COLO829 (cell line): ENCODE measurements around the gene ANKH.

Experiments
- DNase-seq: peaks from one replicate; pipeline ENCODE4 v3.0.0; 2012; ENCODE audit warnings: low spot score

The ANKH gene

DNA sequence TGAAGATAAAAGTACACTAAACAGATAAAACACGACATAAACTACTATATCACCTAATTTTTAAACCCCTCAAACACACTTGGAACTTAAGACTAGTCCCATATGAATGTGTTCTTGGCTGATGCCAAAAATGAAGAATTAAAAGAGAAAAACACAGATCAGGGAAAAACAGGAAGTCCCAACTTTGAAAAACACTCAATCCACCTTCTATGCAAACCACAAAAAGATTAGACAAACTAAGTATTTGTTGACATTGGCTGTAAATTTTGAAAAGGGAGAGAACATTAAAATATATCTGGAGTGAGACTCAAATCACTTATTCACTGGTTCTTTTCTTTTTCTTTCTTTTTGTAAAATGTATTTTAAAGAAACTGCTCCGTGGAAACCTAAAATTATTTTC is 81.4 kb downstream of the ANKH start:
- no peak for DNase-seq

DNA sequence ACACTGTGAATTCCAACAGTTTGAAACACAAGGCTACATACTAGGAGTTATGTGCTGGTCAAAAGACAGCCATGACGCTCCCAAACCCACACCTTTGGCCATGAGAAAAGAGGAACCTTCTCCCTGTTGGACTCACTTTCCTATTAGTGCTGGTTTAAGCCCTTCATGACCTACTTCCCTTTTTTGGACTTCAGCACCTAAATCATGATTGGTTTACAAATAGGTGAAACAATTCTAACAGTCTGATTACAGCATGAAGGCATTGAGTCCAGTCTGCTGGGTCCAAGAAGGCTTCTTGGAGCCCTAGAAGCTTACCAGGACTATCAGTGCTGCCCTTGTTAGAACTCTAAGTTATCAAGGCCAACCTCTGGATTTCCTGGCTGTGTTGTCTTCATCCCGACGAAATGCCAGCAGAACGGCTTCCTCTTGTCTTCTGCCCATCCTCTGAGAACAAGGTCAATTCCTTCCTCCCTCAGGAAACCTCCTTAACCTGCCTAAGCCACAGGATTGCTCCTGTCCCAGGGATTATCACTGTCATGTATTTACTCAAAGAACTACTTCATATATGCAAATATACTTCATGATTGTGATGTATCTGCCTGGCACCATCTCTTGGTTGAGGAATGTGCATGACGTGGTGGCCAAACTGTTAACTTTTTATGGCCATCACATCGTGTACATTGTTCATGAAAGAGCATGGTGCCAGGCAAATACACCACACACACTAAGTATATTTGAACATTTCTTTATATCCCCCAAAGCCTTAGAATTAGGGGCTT is 83.6 kb downstream of the ANKH start:
- DNase-seq, result no peak

DNA sequence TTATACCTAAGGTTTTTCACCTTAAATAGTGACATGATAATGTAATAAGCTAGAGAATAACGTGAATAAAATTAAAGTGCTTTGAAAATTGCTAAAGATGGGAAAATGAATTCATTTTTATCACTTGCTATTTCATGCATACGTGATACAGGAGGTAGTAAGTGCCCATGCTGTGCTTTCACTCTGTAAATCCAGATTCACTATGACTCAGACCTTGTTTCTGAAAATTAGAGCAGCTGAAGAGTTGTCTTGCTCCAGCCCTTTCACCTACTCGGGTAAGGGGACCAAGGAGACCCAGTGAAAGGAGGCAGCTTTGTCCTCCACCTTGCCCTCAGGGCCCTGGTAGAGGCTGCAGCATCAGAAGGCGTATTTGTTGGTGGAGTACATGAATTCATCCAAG is 87.9 kb downstream of the ANKH start:
- no peak for DNase-seq

DNA sequence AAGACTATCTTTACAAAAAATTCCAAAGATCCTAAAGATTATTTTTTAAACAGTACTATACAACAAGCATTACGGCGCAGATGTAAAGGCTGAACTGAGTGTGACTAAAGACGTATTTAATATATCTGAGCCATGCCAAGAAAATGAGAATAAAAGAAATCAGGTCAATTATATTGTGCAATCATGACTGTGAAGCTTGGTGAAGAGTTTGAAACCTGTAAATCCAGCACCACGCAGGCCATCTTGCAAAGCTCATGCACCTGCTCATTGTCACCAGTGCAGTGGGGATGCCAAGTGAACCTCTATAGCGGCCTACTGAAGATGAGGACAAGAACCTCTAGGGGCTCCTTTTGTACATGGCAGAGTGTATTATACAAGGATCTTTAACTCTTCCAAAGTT is 89.0 kb downstream of the ANKH start:
- DNase-seq, result no peak

DNA sequence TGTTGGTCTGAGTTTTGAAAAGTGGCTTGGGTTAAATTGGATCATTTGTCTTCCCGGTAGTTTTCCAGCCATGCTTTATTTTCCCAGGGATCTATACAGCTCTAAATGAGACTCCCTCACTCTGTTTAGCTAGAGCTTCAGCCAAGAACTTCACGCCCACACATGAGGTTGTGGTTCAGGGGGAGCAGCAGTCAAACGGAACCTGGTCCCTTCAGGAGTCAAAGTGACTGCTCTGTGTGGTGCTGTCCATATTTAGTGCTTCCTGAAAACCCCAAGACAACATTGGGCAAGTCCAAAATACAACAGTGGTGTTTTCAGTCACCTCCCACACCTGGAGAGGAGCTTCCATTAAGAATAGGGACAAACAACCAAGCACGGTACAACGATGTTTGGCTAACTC is 90.5 kb downstream of the ANKH start:
- no peak for DNase-seq

DNA sequence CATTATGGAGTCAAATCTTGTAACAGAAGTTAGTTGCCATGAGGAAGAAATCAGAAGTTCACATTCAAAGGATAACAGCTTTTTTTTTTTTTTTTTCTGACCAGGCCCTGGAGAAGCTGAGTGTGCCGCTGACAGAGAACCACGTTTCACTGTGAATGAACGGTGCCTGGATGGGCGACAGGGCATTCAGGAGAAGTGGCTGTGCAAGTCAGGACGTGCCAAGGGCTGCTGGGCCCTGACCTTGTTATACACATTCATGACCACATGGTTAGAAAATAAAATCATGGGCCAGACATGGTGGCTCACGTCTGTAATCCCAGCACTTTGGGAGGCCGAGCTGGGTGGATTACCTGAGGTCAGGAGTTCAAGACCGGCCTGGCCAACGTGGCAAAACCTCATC is 91.6 kb downstream of the ANKH start:
- DNase-seq, result no peak

DNA sequence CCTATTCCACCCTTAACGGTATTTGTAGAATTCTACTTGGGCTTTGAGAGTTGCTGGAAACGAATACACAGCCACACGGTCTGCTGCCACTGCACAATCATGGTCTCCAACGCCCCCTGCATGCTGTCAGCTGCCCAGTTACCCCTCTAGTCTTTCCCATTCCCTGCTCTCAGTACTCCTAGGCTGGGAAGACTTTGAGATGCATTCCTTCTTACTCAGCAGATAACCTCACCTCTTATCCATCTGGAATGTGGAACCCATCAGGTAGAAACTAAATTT is 92.8 kb downstream of the ANKH start:
- DNase-seq, result no peak

DNA sequence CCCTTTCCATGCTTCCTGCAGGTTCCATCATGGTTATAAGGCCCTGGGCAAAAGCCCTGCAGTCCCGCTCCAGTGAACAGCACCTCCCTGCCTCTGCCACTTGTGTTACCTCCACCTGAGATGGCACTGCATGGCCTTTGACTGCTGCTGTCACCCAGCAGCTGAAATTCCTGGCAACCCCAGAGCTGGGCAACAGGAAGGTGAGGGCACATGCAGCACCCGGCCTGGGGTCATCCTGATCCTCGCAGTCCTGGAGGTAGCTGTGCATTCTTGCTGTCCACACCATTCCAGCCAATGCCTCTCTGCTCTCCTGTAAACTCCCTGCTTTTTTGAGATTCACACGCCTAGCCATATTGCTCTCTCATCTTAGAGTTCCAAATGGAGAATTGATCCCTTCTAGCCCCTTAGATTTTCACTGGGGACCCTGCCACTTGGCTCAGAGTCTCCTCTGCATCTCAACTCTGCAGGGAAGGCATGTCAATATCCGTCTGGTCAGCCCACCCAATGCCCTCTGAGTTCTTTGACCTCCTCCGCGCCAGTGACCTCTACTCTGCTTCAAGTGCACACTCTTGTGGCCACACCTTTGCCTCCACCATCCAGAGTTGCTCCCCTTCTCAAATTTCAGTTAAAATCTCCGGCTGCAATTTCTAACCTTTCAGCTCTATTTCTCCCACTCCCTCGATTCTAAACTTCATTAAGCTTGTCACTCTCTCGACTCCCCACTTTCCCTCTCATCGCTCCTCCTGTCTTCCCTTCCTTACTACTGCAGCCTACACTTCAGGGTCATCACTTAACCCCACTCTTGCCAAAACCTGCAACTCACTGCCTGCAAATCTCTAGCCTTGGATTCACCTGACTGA is 93.4 kb downstream of the ANKH start:
- no peak for DNase-seq

DNA sequence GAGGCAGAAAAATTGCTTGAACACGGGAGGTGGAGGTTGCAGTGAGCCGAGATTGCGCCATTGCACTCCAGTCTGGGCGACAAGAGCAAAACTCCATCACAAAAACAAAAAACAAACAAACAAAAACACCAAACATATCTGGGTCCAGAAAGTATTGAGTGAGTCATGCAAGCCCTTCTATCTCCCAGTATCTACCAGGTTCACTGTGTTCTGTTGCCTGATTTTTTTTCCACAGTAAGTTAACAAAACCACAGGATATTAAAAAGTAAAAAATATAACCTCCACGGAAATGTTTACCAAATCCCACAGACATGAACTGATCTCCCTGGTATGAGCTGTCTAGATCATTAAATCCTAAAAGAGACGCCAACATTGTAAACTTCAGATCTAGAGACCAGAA is 94.4 kb downstream of the ANKH start:
- DNase-seq, result no peak

DNA sequence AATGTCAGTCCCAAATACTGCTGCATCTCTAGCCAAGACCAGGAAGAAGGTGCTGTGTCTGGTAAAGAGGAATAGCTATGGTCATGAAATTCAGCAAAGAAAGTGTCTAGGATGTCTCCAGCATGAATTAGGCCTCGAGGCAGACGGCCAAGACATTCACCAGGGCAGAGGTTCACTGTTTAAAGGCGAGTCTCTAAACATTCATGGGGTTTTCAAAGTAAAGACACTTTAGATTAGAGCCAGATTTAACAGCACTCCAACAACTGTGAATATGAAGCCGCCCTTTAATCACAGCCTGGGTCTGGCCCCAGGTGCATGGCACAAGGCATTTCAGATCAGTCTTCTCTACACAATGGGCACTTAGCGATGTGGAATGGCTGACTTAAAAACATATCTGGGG is 95.0 kb downstream of the ANKH start:
- DNase-seq, result no peak

DNA sequence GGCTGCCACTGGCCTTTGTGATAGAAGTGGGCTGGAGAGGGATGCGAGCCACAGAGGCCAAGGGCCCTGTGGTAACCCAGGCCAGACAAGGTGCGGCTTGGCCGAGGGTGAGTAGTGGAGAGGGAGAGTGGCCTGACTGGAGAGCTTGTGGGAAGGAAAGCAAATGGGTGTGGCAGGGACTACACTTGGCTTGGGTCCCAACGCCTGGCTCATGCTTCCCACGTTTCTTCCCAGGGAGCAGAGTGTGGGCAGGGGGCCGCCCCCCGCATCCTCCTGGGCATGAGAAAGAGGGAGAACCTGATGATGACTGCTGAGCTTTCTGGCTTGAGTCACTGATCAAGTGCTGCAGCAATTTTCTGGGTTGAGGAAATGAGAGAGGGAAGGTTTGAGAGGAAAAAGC is 95.7 kb downstream of the ANKH start:
- no peak for DNase-seq

DNA sequence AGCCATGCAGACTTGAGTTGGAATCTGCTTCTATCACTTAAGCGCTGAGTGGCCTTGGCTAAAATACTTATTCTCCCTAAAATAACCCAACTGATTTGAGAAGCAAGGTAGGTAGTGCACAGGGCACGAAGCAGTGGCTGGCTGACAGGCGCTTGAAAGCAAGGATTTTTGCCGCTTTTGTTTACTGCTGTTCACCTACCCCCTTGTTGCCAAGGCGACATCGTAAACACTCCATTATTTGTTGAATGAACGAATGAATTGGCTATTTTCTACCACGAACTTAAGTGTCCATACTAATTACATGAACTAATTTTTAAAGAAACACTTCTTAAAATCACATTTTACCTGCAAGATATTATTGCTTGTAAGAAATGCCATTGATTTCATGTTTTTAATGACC is 98.0 kb downstream of the ANKH start:
- DNase-seq, result no peak

DNA sequence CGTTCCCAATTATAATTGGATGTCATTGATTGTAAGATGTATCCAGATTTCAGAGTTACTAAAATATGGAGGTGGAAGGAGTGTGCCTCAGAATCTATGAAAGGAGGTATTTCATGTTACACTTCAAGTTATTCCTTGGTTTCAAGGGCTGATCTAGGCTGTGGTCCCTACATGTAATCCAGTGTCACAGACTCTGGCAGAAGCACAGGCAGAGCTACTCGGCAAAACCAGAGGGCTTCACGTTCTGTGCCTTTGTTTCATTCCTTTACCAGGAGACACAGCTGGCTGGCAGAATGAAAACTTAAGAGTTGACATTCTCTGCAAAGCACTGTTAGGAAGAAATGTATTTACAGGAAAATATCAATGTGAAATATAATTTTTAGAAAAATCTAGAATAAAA is 99.6 kb downstream of the ANKH start:
- no peak for DNase-seq

DNA sequence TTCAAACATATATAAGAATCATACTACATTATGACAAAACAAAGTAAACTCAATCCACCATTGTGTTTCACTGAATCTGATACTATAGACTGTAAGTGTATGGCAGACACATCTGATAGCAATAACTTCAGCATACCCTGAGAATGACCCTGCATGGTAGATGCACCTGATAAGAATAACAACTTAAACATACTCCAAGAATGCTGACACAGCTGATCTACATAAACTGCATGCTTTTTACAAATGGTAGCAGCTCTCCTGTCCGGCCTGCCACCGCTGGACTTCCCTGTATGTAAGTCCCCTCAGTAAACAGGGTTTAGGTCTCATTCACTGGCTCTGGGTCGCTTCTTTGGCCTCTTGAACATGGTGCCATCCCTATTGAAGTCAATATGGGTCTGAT is 100.4 kb downstream of the ANKH start:
- DNase-seq, result no peak

DNA sequence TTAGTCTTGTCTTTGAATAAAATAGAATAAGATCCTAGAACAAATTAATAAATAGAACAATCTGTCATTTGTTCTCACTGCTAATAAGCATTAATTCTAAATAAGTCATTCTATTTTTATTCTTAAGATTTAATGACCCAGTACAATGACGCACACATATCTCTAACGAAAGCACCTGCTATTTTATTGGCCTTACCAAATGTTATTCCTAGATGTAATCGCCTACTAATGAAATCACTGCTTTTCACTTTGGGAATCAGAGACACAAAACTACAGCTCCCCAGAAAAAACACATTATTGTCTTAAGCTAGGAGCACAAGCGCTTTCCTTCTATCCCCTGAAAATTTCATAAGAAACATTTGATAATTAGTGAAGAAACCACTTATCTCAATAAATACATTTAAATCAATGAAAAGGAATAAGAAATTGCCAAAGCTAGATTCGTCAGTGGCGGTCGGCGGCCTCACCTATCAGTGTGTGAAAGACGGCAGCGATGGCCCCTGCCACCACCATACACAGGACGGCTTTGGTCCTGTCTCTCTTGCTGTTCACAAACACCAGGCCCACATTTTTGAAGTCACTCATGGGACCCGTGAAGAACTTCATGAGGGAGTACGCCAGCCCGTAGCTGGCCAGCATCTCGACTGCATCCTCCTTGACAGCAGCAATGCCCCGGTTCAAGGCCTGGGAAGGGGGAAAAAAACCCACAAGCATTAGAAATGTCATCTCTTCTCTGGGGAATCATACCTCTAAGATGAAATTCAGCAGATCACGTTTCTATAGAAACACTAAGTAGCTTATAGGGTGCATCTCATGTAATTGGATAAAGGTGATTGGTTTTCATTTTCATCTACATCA is 102.8 kb downstream of the ANKH start:
- no peak for DNase-seq

DNA sequence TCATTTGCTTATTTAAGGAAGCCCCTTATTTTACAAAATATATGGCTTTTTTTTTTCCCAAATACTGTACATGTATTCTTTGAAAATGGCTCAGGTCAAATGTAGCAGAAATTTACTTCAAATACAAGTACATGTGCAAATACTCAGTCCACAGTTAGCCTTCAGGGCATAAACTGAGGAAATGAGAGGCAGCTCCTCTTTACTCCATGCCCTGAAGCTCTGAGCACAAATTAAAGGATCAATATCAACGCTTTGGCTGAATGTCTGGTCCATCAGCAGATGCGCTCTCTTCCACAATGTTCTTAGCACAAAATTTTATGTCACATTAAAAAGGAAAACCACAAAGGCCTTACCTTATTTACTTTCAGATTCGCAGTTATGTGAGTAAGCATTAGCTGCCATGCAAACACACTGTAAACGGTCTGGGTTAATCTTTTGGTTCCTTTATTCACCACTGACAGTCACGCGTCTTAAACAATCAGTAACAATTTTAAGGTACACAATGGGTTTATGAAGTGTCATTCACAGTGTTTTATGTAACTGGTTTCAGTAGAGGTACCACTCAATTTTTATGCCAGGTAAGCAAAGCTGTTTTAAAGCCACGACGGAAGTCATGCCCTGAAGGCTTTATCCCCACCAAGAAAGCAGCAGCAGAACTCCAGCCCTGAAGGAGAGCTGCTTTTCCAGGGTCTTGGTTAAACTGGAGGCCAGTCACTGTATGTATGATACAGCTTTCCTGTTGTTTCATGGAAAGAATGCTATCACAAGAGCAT is 103.7 kb downstream of the ANKH start:
- DNase-seq, result no peak

DNA sequence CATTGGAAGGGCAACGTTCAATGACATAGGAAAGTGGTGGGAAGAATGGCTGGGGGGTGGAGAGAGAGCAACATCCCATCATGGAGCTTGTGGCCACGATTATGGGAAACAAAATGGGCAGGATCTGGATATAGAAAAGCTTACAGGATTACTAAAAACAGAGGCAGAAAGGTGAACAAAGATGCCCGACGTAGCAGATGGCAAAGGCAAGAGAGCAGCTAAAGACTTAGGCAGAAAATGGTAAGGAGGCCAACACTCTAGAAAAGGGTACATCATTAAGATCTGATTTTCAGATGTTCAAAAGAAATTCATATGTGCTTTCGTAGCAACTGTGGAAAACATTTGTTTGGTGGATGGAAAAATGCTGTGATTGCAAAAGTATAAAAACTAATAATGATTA is 104.5 kb downstream of the ANKH start:
- no peak for DNase-seq

DNA sequence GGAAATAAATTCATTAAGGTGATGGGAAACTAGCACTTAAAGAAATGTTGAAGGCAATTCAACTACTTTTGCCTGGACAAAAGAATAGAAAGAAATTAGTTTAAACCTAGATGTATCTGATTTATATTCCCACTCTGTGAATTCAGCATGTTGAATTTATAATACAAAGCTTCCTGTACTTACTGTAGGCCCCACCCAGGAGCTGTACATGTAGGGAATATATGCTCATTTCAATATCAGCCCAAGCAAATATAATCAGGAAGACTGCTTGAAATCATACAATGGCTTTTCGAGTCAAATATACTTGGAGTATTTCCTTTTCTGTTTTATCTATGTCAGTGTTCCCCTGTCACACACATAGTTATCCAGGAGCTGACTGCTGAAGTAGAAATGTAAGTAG is 105.0 kb downstream of the ANKH start:
- DNase-seq, result no peak

DNA sequence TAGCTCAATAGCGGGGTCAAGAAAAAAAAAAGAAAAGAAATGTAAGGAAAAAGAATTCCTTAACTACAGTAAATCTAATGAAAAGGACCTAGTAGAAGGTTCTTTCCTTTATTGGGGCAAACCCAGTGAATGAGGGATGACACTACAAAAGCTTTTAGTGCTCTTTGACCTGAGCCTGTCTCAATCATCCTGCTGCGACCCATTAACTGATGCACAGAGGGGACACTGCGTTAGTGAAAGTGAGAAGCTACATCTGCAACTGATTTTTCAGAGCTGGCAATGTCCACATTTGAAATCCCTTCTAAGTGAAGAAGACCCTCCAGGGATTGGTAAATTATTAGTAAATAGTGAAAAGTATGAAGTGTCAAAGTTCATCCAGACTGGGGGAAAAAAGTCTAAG is 106.0 kb downstream of the ANKH start:
- DNase-seq, result no peak

DNA sequence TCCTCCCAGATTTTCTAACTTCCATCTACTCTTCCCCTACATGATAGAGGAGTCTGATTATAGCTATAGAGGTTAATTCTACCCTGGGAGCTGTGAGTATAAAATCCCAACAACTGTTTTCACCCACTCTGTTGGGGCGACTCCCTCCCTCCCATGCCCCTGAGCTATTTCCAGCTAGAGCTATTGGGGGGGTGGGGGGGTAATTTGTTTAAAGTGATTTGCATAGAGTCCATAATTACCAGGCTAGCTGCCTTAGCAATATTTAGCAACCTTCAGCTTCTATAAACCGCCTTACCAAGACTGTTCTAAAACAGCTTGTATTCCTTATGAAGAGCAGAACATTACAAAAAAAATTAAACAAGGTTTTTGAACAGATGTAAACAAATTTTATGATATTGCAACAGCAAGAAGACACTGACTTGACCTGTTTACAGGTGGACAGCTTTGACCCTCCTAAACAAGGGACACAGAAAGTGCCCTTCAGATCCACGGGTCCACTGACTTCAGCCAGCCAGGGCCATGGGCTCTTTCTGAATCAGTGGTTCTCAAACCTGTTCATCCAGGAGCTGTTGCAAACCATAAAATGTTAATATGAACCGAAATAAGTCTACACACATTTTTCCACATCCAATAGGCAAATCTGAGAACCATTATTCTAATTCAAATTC is 108.9 kb downstream of the ANKH start:
- no peak for DNase-seq

DNA sequence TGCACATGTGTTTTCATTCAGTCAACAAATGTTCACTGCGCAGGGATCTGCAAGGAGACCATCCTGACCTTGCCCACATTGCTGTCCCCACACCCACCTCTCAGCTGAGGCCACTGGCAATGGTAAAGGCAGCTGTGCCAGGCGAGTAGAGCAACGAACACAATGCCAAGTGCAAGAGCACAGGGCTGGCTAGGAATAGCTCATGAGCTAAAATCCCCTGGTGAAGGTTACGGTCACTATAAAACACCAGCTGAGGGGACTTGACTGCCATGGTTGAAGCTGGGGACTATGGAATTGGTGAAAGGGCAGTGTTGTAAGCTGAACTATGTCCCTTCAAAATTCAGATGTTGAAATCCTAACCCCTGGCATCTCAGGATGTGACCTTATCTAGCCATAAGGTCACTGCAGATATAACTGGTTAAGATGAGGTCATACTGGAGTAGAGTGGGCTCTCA is 111.0 kb downstream of the ANKH start:
- no peak for DNase-seq
